ENCODE data around the gene MEG3.

Gene MEG3

GRCh38 chr14:100850841-100851585 is 25.1 kb downstream of the MEG3 start:
- DNase-seq: no peak

- no peak for DNase-seq
These were observed 25.6 kb downstream of the MEG3 start for GRCh38 chr14:100851586-100851916.

- no peak for DNase-seq
These were observed 26.2 kb downstream of the MEG3 start for GRCh38 chr14:100851946-100852620.

- no peak for DNase-seq
These were observed 28.5 kb downstream of the MEG3 start for GRCh38 chr14:100854435-100854834.

- no peak for DNase-seq
These were observed 29.5 kb downstream of the MEG3 start for GRCh38 chr14:100855256-100855930.

- DNase-seq: no peak
These were observed 30.4 kb downstream of the MEG3 start for GRCh38 chr14:100856056-100856950.

- no peak for DNase-seq
These were observed 31.5 kb downstream of the MEG3 start for GRCh38 chr14:100857233-100857922.

- no peak for DNase-seq
These were observed 32.3 kb downstream of the MEG3 start for GRCh38 chr14:100857923-100858837.

GRCh38 chr14:100858838-100859220 is 32.9 kb downstream of the MEG3 start:
- no peak for DNase-seq

GRCh38 chr14:100859781-100860180 is 33.9 kb downstream of the MEG3 start:
- no peak for DNase-seq

GRCh38 chr14:100860556-100861187 is 34.8 kb downstream of the MEG3 start:
- no peak for DNase-seq

GRCh38 chr14:100861188-100861936 is 35.4 kb downstream of the MEG3 start:
- no peak for DNase-seq

GRCh38 chr14:100861937-100862247 is 36.0 kb downstream of the MEG3 start:
- DNase-seq: no peak

GRCh38 chr14:100862277-100862676 is 36.4 kb downstream of the MEG3 start:
- no peak for DNase-seq

GRCh38 chr14:100862793-100863192 is 36.9 kb downstream of the MEG3 start:
- DNase-seq: no peak

GRCh38 chr14:100864206-100864605 is 38.3 kb downstream of the MEG3 start:
- DNase-seq: no peak

- DNase-seq: no peak
These were observed 39.2 kb downstream of the MEG3 start for GRCh38 chr14:100864960-100865681.

GRCh38 chr14:100865682-100866591 is 40.0 kb downstream of the MEG3 start:
- no peak for DNase-seq
